Esophagus muscularis mucosa (tissue), 4 donors: ENCODE measurements around the gene HSPB3. TPM values are rescaled to one million over a fixed set of nuclear protein-coding genes. Genes with fewer than 3 reads are reported as not detected.

ENCODE experiments used
- DNase-seq: peaks from one replicate; pipeline ENCODE4 v3.0.0-alpha.2; 2017; ENCODE audit errors: extremely low spot score
- H3K27ac ChIP-seq, 4 donors: fragments of 200-600 bp; sonication (generic); replicated peaks in 1 of 4; 1 replicate in 3 of 4; 2 replicates in 1 of 4; pipeline ENCODE4 v1.5.1; 2016 to 2019; ENCODE audit warnings: mild to moderate bottlenecking in 1 of 4
- H3K27me3 ChIP-seq, 4 donors: fragments of 200-600 bp; sonication (generic); one replicate each; pipeline versions ENCODE4 v1.5.1 to v1.6.0; 2016 to 2019
- H3K36me3 ChIP-seq, 4 donors: fragments of 200-600 bp; sonication (generic); one replicate each; pipeline ENCODE4 v1.5.1; 2016 to 2019
- H3K4me1 ChIP-seq, 4 donors: fragments of 200-600 bp; sonication (generic); one replicate each; pipeline ENCODE4 v1.5.1; 2016 to 2019
- H3K4me3 ChIP-seq, 4 donors: fragments of 200-600 bp; sonication (generic); 1 replicate in 2 of 4; 2 replicates in 2 of 4; pipeline ENCODE4 v1.5.1; 2016 to 2019; ENCODE audit warnings: mild to moderate bottlenecking in 4 of 4, moderate library complexity in 1 of 4
- H3K9me3 ChIP-seq, 4 donors: fragments of 200-600 bp; sonication (generic); 1 replicate in 3 of 4; 2 replicates in 1 of 4; pipeline ENCODE4 v1.5.1; 2016 to 2019
- EP300 ChIP-seq: sonication (generic); formaldehyde crosslinking; IDR thresholded peaks from one replicate; pipeline ENCODE4 v1.6.1; 2017; ENCODE audit warnings: antibody characterized with exemption
- POLR2A ChIP-seq: fragments of 450-650 bp; IDR thresholded peaks from one replicate; pipeline ENCODE4 v1.6.1; 2017; ENCODE audit warnings: antibody characterized with exemption, moderate library complexity, mild to moderate bottlenecking, low read depth
- POLR2AphosphoS5 ChIP-seq, 2 donors: sonication (generic); formaldehyde crosslinking; IDR thresholded peaks; one replicate each; pipeline ENCODE4 v1.6.1; 2017; ENCODE audit warnings: antibody characterized with exemption in 2 of 2
- WGBS: methylation state at CpG from one replicate; pipeline ENCODE4 v1.1.5; 2018; 5-methylcytosine and 5-hydroxymethylcytosine counted together
- intact Hi-C: fragments of 100-400 bp; cut with DNase I; formaldehyde crosslinking; loops from one replicate; pipeline ENCODE4 v1.15.1; 2023
- total RNA-seq, 4 donors: library from RNA; depleted of rRNA; stranded (reverse); fragments of >200 nt; gene quantifications; one replicate each; pipeline versions ENCODE4 v1.1.0 to v1.2.1, GENCODE V29; 2016
- TF ChIP-seq, protein P1 (sequence below), 3 experiments: fragments of 200-600 bp in 2 of 3; fragments of 450-650 bp in 1 of 3; sonication (generic) in 2 of 3; IDR thresholded peaks; one replicate each; pipeline ENCODE4 v1.5.1; 2017 to 2019; ENCODE audit warnings: antibody characterized with exemption in 3 of 3, mild to moderate bottlenecking in 2 of 3, moderate library complexity in 1 of 3

Gene HSPB3
- total RNA-seq, 4 donors from 2014 or later = 19.1 to 115 (median 51.0) TPM

DNA sequence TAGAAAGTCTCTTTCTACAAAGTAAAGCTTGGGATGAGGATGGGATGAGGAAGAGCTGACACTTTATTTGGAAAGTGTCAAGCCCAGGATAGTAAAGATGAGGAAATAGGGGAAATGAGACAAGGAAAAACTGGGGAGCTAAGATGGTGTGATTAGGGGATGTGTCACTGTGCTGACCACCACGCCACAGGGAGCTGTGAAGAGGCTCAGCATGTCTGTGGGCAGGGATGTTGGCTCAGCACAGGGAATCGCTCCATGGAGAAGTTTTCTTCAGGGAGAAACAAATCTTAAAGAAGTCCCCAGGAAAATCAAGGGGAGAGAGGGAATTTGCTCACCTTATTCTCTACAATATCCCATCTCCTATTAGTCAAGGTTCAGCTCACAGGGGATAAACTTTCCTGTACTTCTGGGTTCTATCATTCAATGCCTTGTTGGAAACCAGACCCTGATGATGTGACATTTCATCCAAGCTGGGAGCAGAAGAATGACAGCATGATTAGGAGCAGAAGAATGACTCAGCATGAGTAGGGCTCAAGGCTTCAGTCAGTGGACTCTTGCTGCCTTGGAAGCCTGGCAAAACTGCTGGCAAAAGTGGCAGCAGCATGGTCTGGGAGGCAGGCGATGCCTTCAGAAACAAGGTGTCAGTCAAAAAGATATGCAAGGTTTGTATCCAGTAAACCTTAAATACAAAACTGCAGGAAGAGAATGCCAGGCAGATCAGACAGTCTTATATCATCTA is 4.9 kb downstream of the HSPB3 start:
- Histone ChIP-seq H3K9me3 (no peaks in the 10 kb centered on the region), H3K36me3 (no peaks in the 10 kb centered on the region), H3K4me3 (no peak overlapping the region), H3K4me1 (peaks cover 2 to 26% (median 19%) of the 10 kb centered on the region in 4 donors), H3K27ac (no peak overlapping the region), H3K27me3 (no peaks in the 10 kb centered on the region)
- TF ChIP-seq POLR2AphosphoS5 (IDR thresholded peaks at IDR 0.05) = no peak
- TF ChIP-seq POLR2A = no peak
- TF ChIP-seq, protein P1, sequence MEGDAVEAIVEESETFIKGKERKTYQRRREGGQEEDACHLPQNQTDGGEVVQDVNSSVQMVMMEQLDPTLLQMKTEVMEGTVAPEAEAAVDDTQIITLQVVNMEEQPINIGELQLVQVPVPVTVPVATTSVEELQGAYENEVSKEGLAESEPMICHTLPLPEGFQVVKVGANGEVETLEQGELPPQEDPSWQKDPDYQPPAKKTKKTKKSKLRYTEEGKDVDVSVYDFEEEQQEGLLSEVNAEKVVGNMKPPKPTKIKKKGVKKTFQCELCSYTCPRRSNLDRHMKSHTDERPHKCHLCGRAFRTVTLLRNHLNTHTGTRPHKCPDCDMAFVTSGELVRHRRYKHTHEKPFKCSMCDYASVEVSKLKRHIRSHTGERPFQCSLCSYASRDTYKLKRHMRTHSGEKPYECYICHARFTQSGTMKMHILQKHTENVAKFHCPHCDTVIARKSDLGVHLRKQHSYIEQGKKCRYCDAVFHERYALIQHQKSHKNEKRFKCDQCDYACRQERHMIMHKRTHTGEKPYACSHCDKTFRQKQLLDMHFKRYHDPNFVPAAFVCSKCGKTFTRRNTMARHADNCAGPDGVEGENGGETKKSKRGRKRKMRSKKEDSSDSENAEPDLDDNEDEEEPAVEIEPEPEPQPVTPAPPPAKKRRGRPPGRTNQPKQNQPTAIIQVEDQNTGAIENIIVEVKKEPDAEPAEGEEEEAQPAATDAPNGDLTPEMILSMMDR (IDR thresholded peaks at IDR 0.05) = no peak
- TF ChIP-seq EP300 = no peak
- WGBS = 84% methylated on average over 3 of the region's 3 CpGs
- intact Hi-C loops = no loop called here
- no peak for DNase-seq

DNA sequence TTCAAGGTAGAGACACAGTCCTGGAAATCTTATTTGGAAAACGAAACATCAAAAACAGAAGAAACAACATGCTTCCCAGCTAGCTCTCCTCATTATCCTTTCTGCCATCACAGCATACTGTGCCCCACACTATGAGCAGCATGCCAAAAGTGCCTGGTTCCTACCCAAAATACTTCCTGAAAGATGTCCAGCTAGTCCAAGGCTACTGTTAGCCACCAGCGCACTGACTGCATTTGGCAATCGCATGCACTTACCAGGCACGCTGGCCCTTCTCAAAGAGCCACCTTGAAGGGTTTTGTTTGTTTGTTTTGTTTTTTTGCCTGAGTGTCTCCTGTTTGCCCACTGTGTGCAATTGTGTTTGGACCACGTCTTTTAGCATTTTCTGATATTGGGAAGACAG is 6.8 kb downstream of the HSPB3 start:
- no peak overlapping the region for H3K4me3 ChIP-seq
- no peak for DNase-seq
- no peaks in the 10 kb centered on the region for H3K9me3 ChIP-seq
- no peak overlapping the region for H3K27ac ChIP-seq
- no peaks in the 10 kb centered on the region for H3K36me3 ChIP-seq
- no peaks in the 10 kb centered on the region for H3K27me3 ChIP-seq
- H3K4me1 ChIP-seq = peaks cover 0 to 12% (median 4%) of the 10 kb centered on the region in 4 donors
- 74% methylated on average over 5 of the region's 5 CpGs for WGBS
- intact Hi-C loops = no loop called here
- TF ChIP-seq POLR2A = no peak
- TF ChIP-seq EP300 = no peak
- TF ChIP-seq, protein P1 (IDR thresholded peaks at IDR 0.05) = no peak
- TF ChIP-seq POLR2AphosphoS5 (IDR thresholded peaks at IDR 0.05) = no peak

DNA sequence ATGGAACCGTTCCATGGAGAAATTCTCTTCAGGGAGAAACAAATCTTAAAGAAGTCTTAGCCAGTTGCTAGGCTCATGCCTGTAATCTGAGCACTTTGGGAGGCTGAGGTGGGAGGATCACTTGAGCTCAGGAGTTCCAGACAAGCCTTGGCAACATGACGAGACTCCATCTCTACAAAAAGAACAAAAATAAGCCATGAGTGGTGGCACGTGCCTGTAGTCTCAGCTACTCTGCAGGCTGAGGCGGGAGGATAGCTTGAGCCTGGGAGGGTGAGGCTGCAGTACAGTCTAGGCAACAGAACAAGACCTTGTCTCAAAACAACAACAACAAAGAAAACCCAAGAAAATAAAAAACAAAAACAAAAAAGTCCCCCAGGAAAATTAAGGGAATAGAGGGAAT is 8.2 kb downstream of the HSPB3 start:
- Histone ChIP-seq H3K4me3 (no peak overlapping the region), H3K36me3 (no peaks in the 10 kb centered on the region), H3K4me1 (peaks cover 0 to 8% (median 0%) of the 10 kb centered on the region in 4 donors), H3K27ac (no peak overlapping the region), H3K27me3 (no peaks in the 10 kb centered on the region), H3K9me3 (no peaks in the 10 kb centered on the region)
- TF ChIP-seq EP300 (no peak), POLR2A (no peak), POLR2AphosphoS5 (IDR thresholded peaks at IDR 0.05) (no peak)
- TF ChIP-seq, protein P1 (IDR thresholded peaks at IDR 0.05) = no peak
- intact Hi-C loops = no loop called here
- WGBS = 78% methylated on average over 4 of the region's 4 CpGs
- DNase-seq = no peak

DNA sequence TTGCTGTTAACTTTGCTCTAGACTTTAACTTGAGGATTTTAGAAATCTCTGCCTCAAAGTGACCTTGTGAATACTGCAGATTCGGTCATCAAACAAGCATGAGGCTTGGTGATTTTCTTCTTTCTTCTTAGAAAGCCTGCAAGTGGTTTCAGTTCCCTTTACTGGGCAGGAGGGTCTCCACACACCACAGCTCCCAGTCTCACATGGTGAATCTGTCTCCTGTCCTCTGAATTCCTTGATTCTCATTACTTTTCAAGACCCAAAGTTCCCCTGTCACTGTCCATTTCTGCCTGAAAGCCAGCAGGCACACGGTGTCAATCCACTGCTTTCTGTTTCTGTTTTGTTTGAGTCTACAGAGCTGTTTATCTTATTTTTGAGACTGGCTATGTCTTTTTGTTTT is 14.1 kb downstream of the HSPB3 start:
- peak overlapping the region; percentile 16 to 31 (median 20) for H3K4me3 ChIP-seq
- peaks cover 6 to 18% (median 11%) of the 10 kb centered on the region in 4 donors for H3K4me1 ChIP-seq
- H3K36me3 ChIP-seq = no peaks in the 10 kb centered on the region
- 53% methylated on average over 2 of the region's 2 CpGs for WGBS
- H3K27me3 ChIP-seq = no peaks in the 10 kb centered on the region
- H3K27ac ChIP-seq = peak overlapping the region in 1 of 4 donors; percentile 13
- no peaks in the 10 kb centered on the region for H3K9me3 ChIP-seq
- TF ChIP-seq POLR2AphosphoS5 (IDR thresholded peaks at IDR 0.05) (no peak), EP300 (no peak), POLR2A (no peak)
- TF ChIP-seq, protein P1 (IDR thresholded peaks at IDR 0.05) = no peak
- peak; percentile 64 for DNase-seq
- intact Hi-C loops = no loop called here
